ENCODE measurements around the gene NYAP1.
"Not testable (repeated sequence)": the region's sequence is repeated elsewhere in the genome, so short reads cannot be mapped to it uniquely, and the experiment has no call there.

DNA sequence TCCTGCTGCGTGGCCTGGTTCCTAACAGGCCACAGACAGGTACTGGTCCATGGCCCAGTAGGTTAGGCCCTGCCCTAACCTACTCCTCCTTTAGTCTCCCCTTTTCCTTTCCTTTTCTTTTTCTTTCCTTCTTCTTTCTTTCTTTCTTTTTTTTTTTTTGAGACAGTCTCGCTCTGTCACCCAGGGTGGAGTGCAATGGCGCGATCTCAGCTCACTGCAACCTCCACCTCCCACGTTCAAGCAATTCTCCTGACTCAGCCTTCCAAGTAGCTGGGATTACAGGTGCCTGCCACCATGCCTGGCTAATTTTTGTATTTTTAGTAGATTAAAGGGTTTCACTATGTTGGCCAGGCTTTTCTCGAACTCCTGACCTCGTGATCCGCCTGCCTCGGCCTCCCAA, 52.3 kb downstream of the NYAP1 start:
- TF ChIP-seq, protein P1, sequence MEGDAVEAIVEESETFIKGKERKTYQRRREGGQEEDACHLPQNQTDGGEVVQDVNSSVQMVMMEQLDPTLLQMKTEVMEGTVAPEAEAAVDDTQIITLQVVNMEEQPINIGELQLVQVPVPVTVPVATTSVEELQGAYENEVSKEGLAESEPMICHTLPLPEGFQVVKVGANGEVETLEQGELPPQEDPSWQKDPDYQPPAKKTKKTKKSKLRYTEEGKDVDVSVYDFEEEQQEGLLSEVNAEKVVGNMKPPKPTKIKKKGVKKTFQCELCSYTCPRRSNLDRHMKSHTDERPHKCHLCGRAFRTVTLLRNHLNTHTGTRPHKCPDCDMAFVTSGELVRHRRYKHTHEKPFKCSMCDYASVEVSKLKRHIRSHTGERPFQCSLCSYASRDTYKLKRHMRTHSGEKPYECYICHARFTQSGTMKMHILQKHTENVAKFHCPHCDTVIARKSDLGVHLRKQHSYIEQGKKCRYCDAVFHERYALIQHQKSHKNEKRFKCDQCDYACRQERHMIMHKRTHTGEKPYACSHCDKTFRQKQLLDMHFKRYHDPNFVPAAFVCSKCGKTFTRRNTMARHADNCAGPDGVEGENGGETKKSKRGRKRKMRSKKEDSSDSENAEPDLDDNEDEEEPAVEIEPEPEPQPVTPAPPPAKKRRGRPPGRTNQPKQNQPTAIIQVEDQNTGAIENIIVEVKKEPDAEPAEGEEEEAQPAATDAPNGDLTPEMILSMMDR (conservative IDR thresholded peaks at IDR 0.05; ENCODE audit: low read length): not testable (repeated sequence)
- not testable (repeated sequence) for TF ChIP-seq EZH2phosphoT487 (IDR thresholded peaks at IDR 0.05; ENCODE audit: borderline replicate concordance)

All from Loucy (cell line).